Measurements from ENCODE around the gene RALGAPA1.

Gene RALGAPA1

GRCh38 chr14:35678403-35679028 lies 130.6 kb downstream of the RALGAPA1 start:
- ChIA-PET POLR2A (no interaction called here), CTCF (no interaction called here)
- no peak for TF ChIP-seq CTCF (IDR thresholded peaks at IDR 0.05; ENCODE audit: control extremely low read depth, extremely low read depth, low read depth, missing control alignments)
- no peak for DNase-seq (ENCODE audit: extremely low spot score)

- POLR2A ChIA-PET, result interaction anchor here (0.9 kb wide), 1 partner anchor 265 kb away, joined by 3 read pairs; the partner anchor contains the start of gene NFKBIA
- no peak for TF ChIP-seq CTCF (IDR thresholded peaks at IDR 0.05; ENCODE audit: control extremely low read depth, extremely low read depth, low read depth, missing control alignments)
- CTCF ChIA-PET, result interaction anchor here (1.4 kb wide), 1 partner anchor 14 kb away, joined by 5 read pairs; no protein-coding TSS in a partner anchor
- peak; percentile 15 for DNase-seq (ENCODE audit: extremely low spot score)
These were observed 139.3 kb downstream of the RALGAPA1 start for GRCh38 chr14:35669782-35670181.

GRCh38 chr14:35666429-35667043 lies 142.6 kb downstream of the RALGAPA1 start:
- ChIA-PET POLR2A (no interaction called here), CTCF (interaction anchor here (1.0 kb wide), 1 partner anchor 10 kb away, joined by 3 read pairs; no protein-coding TSS in a partner anchor)

GRCh38 chr14:35661875-35662274 lies 147.2 kb downstream of the RALGAPA1 start:
- DNase-seq (ENCODE audit: extremely low spot score), result no peak
- ChIA-PET CTCF (no interaction called here), POLR2A (no interaction called here)
- TF ChIP-seq CTCF (IDR thresholded peaks at IDR 0.05; ENCODE audit: control extremely low read depth, extremely low read depth, low read depth, missing control alignments), result no peak

More at GRCh38 chr14:35666429-35667043, 142.6 kb downstream of the RALGAPA1 start:
- no peak for DNase-seq (ENCODE audit: extremely low spot score)
- no peak for TF ChIP-seq CTCF (IDR thresholded peaks at IDR 0.05; ENCODE audit: control extremely low read depth, extremely low read depth, low read depth, missing control alignments)

GRCh38 chr14:35653045-35653444 lies 156.1 kb downstream of the RALGAPA1 start:
- POLR2A ChIA-PET, result no interaction called here
- no peak for TF ChIP-seq CTCF (IDR thresholded peaks at IDR 0.05; ENCODE audit: control extremely low read depth, extremely low read depth, low read depth, missing control alignments)
- CTCF ChIA-PET, result interaction anchor here (1.1 kb wide), 1 partner anchor 49 kb away, joined by 3 read pairs; no protein-coding TSS in a partner anchor
- DNase-seq (ENCODE audit: extremely low spot score), result no peak

- no peak for TF ChIP-seq CTCF (IDR thresholded peaks at IDR 0.05; ENCODE audit: control extremely low read depth, extremely low read depth, low read depth, missing control alignments)
- DNase-seq (ENCODE audit: extremely low spot score), result no peak
- ChIA-PET POLR2A (no interaction called here), CTCF (no interaction called here)
These were observed 165.6 kb downstream of the RALGAPA1 start for GRCh38 chr14:35643513-35643912.
